ENCODE measurements around the gene NFIC. TPM values are rescaled to one million over a fixed set of nuclear protein-coding genes. Genes with fewer than 3 reads are reported as not detected.

The NFIC gene
- total RNA-seq, 4 donors from 2014 or later, result 55.7 to 84.5 (median 65.5) TPM

DNA sequence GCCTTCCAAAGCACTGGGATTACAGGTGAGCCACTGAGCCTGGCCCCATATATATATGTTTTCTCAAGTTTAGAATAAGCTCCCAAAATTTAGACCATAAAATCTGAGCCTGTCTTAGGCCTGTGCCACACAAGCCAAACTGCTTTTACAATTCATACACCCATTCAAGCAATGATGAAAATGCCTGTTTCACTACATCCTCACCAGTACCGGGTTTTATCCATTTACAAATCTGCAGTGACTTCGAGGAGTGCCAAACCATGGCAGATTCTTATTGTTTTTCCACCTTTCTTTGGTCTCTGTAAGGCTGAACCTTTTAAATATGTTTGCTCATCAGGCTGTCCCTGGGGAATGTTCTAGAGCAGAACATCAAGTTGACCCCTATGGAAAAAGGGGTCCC, 9.6 kb upstream of the NFIC start:
- no peak for TF ChIP-seq CTCF (IDR thresholded peaks at IDR 0.05)
- DNase-seq (ENCODE audit: low spot score), result no peak
- ATAC-seq (ENCODE audit: low FRiP score), result no peak

DNA sequence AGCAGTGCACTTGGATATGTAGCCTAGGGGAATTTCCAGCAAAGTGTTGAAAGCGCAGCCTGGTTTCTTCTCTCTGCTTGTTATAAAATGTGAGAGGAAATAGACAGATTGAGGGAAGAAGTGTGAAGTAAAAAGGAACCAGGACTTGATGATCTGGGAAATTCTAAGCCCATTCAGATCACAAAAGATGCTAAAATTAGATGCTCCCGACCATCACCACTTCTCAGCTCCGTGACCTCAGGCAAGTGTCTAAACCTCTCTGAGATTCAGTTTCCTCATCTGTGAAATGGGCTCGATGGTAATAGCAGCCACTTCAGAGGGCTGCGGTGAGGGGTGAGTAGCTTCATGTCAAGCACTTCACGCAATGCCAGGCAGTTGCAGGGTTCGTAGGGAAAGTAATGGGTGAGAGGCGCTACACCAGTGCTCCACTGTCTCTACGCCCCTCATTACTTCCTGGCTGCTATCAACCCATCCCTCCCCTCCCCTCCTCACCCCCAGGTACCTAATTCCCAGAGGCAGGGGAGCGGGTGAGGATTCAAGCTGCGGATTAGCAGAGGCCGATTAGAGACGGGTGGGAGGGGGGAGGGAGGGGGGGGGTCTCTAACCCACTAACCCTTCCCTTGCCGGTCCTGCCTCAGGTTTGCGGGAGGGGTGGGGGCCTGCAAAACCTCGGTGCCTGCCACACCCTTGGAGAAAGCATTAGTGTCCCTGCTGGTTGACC, 9.0 kb upstream of the NFIC start:
- ATAC-seq (ENCODE audit: low FRiP score), result no peak
- no peak for TF ChIP-seq CTCF (IDR thresholded peaks at IDR 0.05)
- no peak for DNase-seq (ENCODE audit: low spot score)

DNA sequence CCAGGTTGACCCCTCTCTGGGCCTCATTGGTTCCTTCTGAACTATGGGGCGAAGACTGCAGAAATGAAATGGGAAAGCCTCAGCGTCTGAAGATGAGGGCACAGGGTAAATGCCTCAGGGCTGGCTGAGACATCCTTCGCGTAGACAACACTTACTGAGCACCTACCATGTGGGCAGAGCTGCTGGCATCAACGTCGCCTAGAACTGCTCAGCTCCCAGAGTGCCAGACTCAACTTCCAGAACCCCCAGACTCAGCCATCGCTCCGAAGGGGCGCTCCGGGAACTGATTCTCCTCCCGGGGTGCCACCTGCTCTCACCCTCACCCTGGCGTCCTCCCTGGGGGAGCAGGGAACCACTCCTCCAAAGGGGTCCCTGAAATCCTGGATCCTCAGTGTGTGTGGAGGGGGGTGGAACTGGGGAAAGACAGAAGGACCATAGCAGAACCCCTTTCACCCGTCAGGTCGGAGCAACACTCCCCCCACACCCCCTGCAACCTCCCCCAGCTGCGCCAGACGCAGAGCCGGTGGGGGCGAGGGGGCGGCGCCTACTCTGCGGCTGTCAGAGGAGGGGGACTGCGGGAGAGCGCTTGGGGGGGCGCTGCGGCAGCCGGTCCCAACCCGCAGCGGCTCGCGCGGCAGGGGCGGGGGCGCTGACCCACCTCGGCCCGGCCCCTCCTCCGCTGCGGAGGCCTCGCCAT, 8.2 kb upstream of the NFIC start:
- DNase-seq (ENCODE audit: low spot score) (no peak), ATAC-seq (ENCODE audit: low FRiP score) (peak; percentile 10)
- TF ChIP-seq CTCF (IDR thresholded peaks at IDR 0.05), result no peak

DNA sequence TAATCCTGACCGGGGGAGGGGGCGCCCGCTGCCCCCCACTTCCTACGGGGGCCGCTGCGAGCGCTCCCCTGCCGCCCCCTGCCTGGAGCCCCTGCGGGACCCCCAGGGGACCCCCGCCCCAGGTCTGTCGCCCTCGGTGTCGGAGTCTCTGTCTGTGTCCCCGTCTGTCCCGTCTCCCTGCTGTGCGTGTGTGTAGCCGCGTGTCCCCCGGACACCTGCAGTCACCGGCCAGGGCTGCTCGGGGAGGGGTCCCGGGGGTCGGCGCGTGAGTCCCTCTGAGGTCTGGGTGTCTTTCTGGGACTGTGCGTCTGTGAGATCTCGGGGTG, 7.7 kb upstream of the NFIC start:
- DNase-seq (ENCODE audit: low spot score), result no peak
- no peak for TF ChIP-seq CTCF (IDR thresholded peaks at IDR 0.05)
- ATAC-seq (ENCODE audit: low FRiP score), result peak; percentile 8

DNA sequence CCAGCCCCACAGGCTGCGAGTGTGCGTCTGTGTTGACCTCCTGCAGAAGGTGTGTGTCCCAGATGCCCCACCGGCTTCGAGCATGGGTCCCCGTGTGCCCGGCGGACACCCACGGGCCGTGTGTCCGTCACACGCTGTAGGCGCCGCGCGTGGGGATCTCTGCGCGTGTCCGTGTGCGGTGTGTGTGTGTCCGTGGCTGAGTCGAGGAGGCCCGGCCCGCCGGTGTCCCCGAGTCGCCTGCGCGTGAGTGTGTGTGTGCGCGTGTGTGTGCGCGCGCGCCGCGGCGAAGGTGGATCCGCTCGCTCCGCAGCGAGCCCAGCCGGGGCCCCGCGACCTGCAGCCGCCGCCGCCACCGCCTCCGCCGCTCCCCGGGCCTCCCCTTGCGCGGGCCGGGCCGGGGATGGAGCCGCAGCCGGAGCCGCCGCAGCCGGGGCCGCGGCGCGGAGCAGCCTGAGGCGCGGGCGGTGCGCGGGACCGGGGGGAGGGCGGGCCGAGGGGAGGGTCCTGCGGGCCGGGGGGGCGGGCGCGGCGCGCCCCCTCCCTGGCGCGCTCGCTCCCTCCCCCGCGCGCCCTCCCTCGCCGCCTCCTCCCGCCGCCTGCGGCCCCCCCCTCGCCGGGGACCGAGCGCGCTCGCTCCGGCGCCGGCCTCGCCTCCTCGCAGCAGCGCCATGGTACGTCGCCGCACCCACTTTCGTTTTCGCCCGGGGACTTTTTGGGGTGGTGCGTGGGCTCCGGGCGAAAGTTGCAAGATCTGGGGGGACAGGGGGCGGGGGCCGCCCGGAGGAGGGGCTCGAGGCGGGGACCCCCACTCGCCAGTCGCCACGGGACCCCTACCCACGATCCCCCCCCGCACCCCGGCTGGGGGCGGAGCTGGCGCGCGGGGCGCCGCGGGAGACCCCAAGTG, 7.1 kb upstream of the NFIC start:
- DNase-seq (ENCODE audit: low spot score) (no peak), ATAC-seq (ENCODE audit: low FRiP score) (peak; percentile 41)
- no peak for TF ChIP-seq CTCF (IDR thresholded peaks at IDR 0.05)

- no peak for TF ChIP-seq CTCF (IDR thresholded peaks at IDR 0.05)
- no peak for DNase-seq (ENCODE audit: low spot score)
- peak; percentile 9 for ATAC-seq (ENCODE audit: low FRiP score)
Observed at GRCh38 chr19:3359919-3360420, 6.4 kb upstream of the NFIC start.
